GM19455 (cell line): Measurements from ENCODE around the gene CHRNB4.

Experiments
- ATAC-seq: cut with Tn5 transposase; IDR thresholded peaks from one replicate; pipeline ENCODE4 v1.9.1; 2021; ENCODE audit not compliant: unreplicated experiment

CHRNB4 gene

DNA sequence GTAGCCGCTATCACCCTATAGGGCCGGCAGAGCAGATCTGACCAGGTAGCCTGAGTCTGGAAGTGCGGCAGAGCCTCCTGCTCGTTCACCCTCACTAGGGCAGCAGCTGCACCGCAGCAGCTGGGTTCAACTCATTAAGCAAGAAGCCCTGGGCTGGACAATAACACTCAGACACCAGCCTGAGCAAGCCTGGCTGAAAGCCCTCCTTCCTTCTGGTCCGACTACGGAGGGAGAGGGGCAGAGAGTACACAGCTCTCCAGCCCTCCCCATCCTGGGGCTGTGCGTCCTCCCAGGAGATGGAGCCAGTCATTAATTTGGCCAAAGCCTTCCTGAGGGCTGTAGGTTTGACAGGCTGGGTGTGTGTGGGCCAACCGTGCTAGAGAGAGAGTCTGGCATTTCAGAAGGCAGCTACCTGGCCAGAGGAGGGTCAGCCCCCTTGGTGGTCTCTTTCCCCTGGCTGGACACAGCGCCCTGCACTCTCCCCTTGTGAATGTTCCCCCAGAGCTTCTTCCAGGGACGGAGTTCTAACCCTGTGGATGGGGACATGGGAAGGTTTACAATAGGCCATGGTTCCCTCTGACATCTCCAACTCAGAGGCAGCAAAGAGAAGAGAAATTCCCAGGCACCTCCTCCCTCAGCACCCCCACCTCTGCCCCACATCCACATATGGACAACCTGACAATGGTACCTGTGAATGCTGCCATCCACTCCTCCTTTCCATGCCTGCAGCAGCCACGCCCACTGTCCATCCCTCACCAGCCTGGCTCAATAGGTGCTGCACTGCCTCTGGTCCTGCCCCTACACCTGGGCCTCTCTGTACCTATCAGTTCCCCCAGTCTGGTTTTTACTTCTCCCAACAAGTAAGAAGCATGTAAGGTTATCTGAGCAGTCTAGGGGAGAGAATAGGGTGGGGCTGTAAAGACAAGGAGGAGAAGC, 6.5 kb downstream of the CHRNB4 start:
- no peak for ATAC-seq

DNA sequence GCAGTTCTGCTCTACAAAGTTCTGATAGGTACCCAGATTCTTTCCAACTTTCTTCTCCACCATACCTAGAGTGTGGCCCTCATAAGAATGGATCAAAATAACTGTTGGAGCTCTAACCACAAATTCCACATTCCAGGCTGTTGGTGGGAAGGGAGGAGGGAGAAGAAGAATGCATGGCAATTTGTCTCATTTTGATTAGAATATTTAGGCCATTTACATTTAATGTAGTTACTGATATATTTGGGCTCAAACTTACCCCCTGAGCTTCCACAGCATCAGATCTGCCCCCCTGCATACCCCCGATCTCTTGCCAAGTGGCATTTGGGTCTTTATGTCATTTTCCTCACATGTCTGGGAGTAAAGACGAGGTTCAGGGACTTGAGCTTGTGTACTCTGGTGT, 7.7 kb downstream of the CHRNB4 start:
- ATAC-seq: no peak

DNA sequence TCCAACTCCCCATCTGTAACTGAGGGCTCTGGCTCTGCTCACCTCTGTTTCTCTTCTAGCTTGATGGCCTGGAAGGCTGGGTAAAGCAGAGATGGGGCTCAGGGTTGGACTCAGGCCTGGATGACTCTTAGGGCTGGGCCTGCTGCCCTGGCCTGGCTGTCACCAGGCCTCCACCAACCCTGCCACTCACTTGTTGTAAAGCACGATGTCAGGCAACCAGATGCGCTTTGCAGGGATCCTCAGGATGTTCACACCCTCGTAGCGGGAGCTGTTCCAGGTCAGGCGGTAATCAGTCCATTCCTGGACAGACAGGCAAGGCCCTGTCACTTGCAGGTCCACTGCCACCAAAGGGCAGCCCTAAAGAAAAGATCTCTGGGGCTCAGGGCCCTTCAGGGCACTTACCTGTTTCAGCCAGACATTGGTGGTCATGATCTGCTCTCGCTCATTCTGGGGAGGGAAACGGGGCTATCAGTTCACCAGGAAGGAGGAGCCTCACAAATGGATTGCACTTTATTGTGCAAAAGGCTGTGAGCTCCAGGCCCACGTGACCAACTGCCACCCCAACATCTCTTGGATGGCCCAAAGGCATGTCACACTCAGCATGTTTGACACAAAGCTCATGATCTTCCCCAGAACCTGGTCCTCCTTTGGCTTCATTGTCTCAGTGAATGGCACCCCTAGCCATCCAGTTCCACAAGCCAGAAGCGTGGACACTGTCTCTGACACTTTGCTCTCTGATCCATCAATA, 9.9 kb downstream of the CHRNB4 start:
- ATAC-seq: no peak

DNA sequence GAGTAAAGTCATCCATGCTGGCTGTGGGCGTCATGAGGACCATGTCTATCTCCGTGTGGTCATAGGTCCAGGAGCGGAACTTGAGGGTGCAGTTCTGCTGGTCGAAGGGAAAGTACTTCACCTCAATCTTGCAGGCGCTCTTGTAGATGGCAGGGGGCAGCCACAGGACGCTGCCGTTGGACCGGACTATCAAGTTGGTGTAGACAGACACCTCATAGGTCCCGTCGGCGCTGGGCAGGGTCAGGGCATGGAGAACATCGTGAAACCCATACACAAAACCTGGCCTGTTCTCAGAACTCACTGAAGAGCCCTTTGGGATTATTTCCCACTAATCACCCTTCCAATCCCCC, 11.3 kb downstream of the CHRNB4 start:
- ATAC-seq: no peak

DNA sequence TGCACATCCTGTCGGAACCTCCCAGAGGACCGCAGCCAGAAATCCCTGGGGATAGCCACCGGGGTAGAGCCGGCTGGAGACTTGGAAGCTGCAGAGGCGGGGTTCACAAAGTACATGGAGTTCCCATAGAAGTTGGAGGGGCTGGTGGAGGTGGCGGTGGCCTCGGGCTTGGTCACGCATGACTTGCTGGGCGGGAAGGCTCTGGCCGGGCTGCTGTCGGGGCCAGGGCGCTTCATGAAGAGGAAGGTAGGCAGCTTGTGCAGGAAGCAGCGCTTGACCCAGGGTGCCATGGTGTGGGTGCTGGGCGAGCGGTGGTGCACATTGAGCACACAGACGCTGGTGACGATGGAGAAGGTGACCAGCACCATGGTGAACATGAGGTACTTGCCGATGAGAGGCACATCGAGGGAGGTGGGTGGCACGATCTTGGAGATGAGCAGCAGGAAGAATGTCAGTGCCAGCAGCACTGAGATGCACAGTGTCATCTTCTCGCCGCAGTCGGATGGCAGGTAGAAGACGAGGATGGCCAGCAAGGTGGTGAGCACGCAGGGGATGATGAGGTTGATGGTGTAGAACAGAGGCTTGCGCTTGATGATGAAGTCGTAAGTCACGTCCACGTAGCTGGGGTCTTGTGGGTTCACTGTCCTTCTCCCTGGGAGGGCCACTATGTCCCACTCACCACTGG, 11.8 kb downstream of the CHRNB4 start:
- no peak for ATAC-seq

DNA sequence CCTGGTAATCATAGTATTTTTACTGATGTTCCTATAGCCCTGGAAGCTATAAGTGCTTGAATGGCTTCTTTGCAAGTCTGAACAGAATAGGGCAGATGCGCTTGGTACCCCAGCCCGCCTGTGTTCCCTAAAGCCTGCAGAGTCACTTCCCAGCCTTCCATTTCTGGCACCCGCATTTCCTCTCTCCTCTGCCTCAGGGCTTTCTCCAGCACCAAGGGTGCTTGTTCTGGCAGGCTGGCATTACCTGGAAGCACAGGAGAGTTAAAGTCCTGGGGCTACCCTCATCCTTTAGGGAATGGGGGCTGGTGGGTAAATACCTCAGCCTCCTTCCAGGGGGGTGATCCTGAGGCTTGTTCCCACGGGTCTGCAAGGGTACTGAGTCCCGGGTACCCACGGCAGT, 12.8 kb downstream of the CHRNB4 start:
- ATAC-seq: no peak

DNA sequence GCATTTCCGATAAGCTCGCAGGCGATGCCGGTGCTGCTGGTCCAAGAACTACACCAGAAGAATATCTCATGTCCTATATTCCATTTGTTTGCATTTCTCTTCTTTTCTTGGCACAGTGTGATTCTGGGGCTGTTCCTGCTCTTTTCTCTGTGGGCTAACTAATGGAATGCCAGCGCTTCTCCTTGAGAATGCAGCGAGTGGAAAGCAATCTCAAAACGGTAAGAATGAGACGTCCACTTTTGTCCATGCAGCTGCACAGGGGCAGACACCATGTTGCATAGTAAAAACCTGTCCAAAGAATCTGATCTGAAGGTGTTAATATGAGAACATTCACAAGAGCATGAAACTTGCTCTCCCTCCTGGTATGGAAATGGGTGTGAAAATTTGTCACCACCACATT, 13.7 kb downstream of the CHRNB4 start:
- ATAC-seq: no peak

DNA sequence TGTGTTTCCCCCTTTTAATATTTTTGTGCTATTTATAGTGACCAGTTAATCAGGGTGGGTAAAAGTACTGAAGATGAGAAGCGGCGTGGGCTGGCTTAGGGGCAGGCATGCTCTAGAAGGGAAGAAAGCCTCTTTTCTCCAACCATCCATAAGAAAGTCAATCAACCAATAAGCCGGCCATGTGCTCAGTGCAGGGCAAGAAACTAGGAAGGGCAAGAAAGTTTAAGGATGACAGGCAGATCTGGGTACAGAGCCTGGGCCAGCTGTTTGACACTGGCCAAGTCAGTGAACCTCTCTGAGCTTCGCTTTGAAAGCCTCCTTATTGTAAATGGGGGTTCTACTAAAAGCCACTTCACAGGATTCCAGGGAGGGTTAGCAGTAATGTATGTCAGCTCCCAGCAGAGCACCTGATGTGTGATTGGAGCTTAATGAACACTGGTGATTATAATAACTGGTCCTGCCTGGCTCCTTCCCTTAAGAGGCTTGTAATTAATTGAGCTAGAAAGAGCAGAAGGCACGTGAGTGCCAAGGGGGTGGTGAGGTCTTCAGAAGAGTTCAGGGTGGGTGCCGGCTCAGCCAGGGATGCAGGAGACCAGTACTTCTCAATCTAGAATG, 14.5 kb downstream of the CHRNB4 start:
- no peak for ATAC-seq

DNA sequence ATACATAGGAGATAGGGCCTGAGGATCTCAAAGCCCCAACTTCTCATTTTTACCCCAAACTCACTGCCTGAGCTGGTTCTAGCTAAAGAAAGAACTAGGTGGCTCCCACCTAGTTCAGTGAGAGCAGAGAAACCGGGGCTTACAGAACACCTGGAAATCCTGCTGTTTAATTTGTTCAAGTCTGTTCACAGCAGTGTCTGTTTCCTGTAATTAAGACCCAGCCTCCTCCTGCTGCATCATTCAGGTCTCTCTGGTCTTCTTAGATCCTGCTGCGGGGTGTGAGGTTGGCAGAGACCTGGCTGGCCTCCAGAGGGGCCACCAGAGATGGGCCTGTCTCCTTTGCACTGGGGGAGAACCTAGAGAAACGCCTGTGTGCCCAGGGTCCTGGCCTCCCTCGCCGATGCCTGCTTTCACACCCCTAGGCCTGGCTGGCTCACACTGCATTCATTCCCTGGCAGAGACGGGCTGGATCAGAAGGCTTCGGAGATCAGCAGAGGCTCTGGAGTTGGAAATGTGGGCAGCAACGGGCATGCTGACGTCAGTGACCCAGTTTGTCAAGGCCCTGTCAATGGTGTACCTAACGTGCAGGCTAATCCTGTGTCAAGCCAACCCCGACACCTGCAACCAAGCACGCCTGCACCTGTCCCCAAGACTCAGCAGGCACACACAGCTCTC, 15.3 kb downstream of the CHRNB4 start:
- no peak for ATAC-seq

DNA sequence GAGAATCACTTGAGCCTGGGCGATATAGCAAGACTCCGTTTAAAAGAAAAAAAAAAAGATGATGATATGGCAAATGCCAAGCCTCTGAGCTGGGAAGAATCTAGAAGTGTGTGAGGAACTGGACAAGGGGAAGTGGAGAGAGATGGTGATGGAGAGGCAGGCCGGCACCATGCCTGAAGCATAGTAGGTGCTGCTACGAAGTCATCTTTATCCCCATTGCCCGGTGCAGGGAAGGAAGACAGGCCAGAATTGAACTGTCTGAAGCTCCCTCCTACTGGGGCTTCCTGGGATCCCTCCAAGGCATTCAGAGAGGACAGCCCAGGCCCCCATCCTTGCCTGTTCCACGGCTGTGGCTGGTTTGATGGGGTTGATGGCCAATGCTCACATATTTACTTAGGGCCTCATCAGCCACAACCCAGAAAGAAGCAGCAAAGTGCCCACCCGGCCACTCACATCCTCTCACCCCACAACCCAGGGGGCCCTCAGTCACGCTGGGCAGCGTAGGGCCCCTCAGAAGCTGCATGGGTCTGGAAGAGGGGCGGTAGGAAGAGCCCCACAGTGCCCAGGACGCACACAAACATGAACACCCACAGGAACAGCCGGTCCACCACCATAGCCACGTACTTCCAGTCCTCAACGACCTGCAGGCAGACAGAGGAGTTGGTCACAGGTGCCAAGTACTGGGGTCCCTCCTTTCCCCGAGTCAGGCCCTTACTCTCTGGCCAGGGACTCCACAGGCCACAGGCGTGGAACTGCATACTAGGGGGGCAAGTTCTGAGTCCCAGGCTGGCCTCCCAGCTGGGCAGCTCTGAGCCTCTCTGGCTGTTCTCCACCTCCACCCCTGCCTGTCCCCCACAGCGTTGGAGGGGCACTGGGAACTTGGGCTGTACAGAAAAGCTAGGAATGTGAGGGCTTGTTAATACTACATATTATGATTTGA, 16.1 kb downstream of the CHRNB4 start:
- ATAC-seq: no peak

DNA sequence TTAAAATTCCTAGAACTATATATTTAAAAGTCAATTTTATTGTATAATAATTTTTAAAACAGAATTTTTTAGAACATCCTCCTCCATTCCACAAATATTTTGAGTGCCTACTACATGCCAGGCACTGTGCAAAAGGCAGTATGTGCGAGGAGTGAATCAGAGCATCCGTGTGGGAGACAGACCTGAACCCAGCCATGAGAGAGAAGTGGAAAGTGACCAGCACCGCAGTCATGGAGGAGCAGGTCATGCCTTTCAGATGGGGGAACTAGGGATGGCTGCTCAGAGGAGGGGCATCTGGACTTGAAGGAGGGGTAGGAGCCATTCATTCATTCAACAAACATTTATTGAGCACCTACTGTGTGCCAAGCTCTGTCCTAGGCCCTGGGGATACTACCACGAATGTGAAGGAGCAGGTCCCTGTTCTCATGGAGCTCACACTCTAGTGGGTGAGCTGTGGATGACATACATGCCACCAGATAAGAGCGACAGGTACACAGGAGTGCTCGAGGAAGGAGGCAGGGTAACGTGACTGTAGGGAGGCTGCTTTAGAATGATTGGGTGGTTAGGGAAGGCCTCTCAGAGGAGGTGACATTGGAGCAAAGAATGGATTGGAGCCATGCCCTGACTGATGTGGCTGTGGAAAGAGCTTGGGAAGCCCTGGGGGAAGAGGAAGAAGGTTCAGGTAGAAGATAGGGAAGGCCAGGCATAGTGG, 17.1 kb downstream of the CHRNB4 start:
- no peak for ATAC-seq

DNA sequence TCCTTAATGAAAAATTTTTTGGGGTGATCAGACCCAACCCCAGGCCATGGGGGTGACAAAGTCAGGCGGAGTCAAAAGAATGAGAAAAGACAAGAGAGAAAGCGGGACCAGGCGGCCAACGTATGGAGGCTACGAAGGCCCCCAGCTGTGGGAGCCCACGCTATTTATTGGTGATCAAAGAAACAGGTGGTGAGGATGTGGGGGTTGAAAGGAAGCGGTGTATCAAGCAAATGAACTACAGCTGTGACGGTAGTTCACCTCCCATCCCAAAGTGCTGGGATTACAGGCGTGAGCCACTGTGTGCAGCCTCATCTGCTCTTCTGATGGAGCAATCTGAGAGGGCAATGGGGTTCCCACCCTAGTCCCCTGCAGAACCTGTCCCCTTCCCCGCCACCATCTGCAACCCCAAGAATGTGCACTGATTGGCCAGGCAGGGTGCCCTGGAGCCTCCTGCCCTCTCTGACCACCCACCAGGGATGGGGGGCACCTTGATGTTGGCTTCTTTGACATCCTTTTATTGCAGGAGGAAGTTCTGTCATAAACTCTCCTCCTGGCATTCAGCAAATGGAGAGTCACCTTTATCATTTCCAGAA, 19.1 kb downstream of the CHRNB4 start:
- no peak for ATAC-seq

DNA sequence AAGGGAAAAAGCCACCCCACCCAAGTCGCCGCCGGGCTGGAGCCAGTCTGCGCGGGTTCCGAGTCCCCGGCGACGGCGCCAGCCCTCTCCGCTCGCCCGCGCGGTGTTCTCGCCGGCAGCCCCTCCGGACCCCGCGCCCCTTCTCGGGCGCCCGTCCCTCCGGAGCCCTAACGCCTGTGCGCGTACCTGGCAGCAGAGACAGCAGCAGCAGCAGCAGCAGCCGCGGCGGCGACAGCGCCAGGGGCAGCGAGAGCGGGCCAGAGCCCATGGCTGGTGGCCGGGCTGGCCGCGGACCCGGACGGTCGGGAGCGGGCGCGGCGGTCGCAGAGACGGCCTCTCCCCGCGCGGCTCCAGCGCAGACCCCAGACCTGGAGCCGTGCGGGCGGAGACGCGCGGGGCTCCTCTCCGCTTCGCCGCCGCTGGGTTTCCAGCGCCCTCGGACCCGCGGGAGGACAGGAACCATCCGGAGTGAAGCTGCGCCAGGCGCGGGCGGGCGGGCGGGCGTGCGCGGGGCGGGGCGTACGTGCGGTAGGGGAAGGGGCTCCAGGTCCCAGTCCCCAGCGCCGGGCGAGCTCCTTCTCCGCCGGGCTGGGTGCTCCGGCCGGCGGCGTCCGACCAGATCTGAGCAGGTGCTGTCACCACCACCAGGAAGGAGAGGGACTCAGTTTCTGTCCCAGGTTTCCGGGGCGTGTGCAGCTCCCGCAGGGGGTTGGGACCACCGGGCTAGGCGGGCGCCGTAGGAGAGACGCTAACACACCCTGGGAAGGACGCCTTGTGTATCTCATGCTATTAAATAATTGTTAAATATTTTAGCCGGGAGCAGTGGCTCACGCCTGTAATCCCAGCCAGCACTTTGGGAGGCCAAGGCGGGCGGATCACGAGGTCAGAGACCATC, 20.2 kb downstream of the CHRNB4 start, which contains the start of gene CHRNA3:
TSS of gene CHRNA3 (minus strand) at position 470 of the 895 bp plus-strand sequence. CDS start at position 268, 202 bp downstream.
- no peak for ATAC-seq

DNA sequence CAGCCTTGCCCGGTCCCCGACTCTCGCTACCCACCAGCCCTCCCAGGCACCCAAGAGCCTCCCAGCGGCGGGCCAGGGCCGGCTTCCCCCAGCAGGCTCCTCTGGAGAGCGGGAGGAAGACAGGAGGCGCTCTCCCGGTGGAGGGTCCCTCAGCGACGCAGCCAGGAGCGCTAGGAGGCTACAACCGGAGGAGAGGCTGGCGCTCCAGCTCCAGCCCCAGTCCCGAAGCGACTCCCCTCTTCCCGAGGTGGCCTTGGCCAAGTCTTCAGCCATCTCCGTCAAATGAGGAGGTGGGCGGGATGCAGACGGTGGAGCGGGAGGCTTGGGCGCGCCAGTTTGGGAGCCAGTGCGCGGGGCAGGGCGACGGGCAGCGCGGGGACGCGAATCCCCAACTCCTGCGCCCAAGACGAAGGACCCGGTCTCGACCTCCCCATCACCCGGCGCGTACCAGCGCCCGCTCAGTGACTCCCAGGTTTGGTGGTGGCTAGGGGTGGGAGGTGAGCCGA, 20.9 kb downstream of the CHRNB4 start:
- ATAC-seq: no peak

DNA sequence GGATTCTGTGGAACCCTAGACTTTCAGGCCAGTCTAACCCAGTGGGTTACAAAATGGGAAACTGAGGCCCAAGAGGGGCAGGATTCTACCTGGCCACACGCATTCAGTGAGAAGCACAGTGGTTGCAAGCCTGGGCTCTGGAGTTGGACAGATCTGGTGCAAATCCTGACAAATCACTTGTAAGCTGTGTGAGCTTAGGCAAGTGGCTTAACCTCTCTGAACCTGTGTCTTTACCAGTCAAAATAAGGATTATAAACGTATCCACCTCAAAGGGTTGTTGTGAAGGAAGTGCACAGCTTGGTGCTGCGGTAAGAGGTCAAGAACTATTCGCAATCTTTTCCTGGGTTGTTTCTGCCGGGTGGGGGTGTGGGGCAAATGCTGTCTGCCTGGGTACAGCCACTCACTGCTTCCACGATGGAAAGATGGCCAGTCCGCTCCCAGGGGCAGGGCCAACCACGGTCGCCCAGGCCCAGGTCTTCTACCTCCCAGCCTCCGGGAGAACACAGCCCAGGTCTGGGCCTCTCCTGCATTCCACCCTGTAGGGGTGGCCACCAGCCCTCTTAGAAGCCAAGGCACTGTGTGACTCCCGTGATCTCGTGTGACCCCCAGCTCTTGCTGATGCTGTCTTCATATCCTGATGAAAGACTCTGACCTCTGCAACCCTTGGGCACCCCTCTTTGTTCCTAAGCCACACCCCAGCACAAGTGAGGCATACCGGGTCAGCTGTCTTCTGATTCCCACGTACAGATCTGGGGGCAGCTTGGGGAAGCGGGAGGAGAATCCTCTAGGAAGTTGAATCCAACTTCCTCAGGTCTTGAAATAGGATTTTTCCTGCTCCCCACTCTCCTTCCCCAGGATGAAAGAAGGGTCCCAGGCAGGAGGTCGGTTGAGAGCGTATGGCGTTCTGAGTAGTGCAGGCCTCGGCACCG, 21.7 kb downstream of the CHRNB4 start:
- no peak for ATAC-seq

DNA sequence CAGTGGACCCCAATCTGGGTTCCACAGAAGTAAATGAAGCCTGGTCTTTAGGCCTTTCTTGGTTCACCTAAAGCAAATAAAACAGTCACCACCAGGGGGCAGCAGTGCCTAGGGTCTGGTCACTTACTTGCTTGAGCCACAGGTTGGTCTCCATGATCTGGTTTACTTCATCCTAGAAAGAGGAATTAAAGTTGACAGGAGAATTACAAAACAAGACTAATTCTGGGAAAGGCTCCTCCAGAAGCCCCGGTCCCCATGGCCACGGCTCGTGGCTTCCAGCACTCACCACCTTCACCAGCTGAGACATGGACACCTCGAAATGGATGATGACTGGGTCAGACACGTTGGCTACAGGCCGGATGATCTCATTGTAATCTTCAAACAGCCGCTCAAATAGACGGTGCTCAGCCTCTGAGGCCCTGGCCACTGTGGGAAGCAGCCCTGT, 22.5 kb downstream of the CHRNB4 start:
- ATAC-seq: no peak
